Endothelial cell (in vitro differentiated cells): Measurements from ENCODE around the gene LEKR1. TPM values are rescaled to one million over a fixed set of nuclear protein-coding genes. Genes with fewer than 3 reads are reported as not detected.
"Not testable (repeated sequence)": the region's sequence is repeated elsewhere in the genome, so short reads cannot be mapped to it uniquely, and the experiment has no call there.

Source experiments
- DNase-seq: peaks from one replicate; pipeline ENCODE4 v3.0.0; 2021; ENCODE audit warnings: low spot score
- H3K27ac Mint-ChIP-seq: one replicate; pipeline ENCODE4 v1.8.0; 2021; ENCODE audit warnings: mixed read lengths, inconsistent platforms; ENCODE audit not compliant: unreplicated experiment
- H3K27me3 Mint-ChIP-seq: one replicate; pipeline ENCODE4 v1.8.0; 2021; ENCODE audit warnings: mild to moderate bottlenecking, moderate library complexity, mixed read lengths, inconsistent platforms; ENCODE audit not compliant: unreplicated experiment
- H3K36me3 Mint-ChIP-seq: one replicate; pipeline ENCODE4 v1.8.0; 2021; ENCODE audit warnings: mild to moderate bottlenecking, low read depth, mixed read lengths, inconsistent platforms; ENCODE audit not compliant: unreplicated experiment
- H3K4me1 Mint-ChIP-seq: one replicate; pipeline ENCODE4 v1.8.0; 2021; ENCODE audit warnings: mild to moderate bottlenecking, mixed read lengths, inconsistent platforms; ENCODE audit not compliant: unreplicated experiment
- H3K4me3 Mint-ChIP-seq: one replicate; pipeline ENCODE4 v1.8.0; 2021; ENCODE audit warnings: mild to moderate bottlenecking, mixed read lengths, inconsistent platforms; ENCODE audit not compliant: unreplicated experiment
- H3K9me3 Mint-ChIP-seq: one replicate; pipeline ENCODE4 v1.8.0; 2021; ENCODE audit warnings: mixed read lengths, inconsistent platforms; ENCODE audit not compliant: unreplicated experiment
- CTCF ChIP-seq: fragments of 200-600 bp; sonication (generic); IDR thresholded peaks from one replicate; pipeline ENCODE4 v1.5.0; 2021; ENCODE audit warnings: antibody characterized with exemption; ENCODE audit not compliant: unreplicated experiment
- total RNA-seq: library from RNA; stranded (reverse); fragmentation: NEBNext Ultra II Directional; extraction: Animal tissue kit (Norgen Biotek cat#: 25700); gene quantifications from one replicate; pipeline ENCODE4 v1.2.1, GENCODE V29; 2021; ENCODE audit not compliant: unreplicated experiment

Gene LEKR1
- total RNA-seq, 1 donor from 2014 or later, result 0.18 TPM

GRCh38 chr3:156797368-156797767, 28.8 kb upstream of the LEKR1 start:
- Mint-ChIP-seq H3K4me3 (no peak overlapping the region), H3K27ac (no peak overlapping the region), H3K9me3 (no peaks in the 10 kb centered on the region), H3K27me3 (no peaks in the 10 kb centered on the region), H3K36me3 (no peaks in the 10 kb centered on the region), H3K4me1 (peaks cover 6% of the 10 kb centered on the region)
- DNase-seq, result no peak
- no peak for TF ChIP-seq CTCF

- not testable (repeated sequence) for H3K4me3 Mint-ChIP-seq, H3K27ac Mint-ChIP-seq, H3K36me3 Mint-ChIP-seq, H3K9me3 Mint-ChIP-seq, DNase-seq, H3K4me1 Mint-ChIP-seq, H3K27me3 Mint-ChIP-seq
Measured at GRCh38 chr3:156800287-156800686, 25.9 kb upstream of the LEKR1 start.

- H3K27me3 Mint-ChIP-seq, result no peaks in the 10 kb centered on the region
- H3K36me3 Mint-ChIP-seq, result no peaks in the 10 kb centered on the region
- H3K4me1 Mint-ChIP-seq, result no peaks in the 10 kb centered on the region
- no peak overlapping the region for H3K4me3 Mint-ChIP-seq
- H3K27ac Mint-ChIP-seq, result no peak overlapping the region
- DNase-seq, result no peak
- no peak for TF ChIP-seq CTCF
- H3K9me3 Mint-ChIP-seq, result no peaks in the 10 kb centered on the region
Measured at GRCh38 chr3:156801746-156802145, 24.4 kb upstream of the LEKR1 start.

GRCh38 chr3:156802821-156803606, 23.1 kb upstream of the LEKR1 start:
- Mint-ChIP-seq H3K4me1 (no peaks in the 10 kb centered on the region), H3K9me3 (no peaks in the 10 kb centered on the region), H3K27me3 (no peaks in the 10 kb centered on the region), H3K27ac (no peak overlapping the region), H3K4me3 (no peak overlapping the region), H3K36me3 (no peaks in the 10 kb centered on the region)
- no peak for DNase-seq
- TF ChIP-seq CTCF, result no peak

GRCh38 chr3:156803952-156804741, 22.0 kb upstream of the LEKR1 start:
- H3K9me3 Mint-ChIP-seq, result no peaks in the 10 kb centered on the region
- no peaks in the 10 kb centered on the region for H3K27me3 Mint-ChIP-seq
- H3K4me3 Mint-ChIP-seq, result no peak overlapping the region
- no peaks in the 10 kb centered on the region for H3K4me1 Mint-ChIP-seq
- no peaks in the 10 kb centered on the region for H3K36me3 Mint-ChIP-seq
- no peak overlapping the region for H3K27ac Mint-ChIP-seq
- no peak for TF ChIP-seq CTCF
- DNase-seq, result no peak
